Natural killer cell (primary cell): ENCODE results near the gene SSMEM1. TPM values are rescaled to one million over a fixed set of nuclear protein-coding genes. Genes with fewer than 3 reads are reported as not detected.
"Not testable (repeated sequence)": the region's sequence is repeated elsewhere in the genome, so short reads cannot be mapped to it uniquely, and the experiment has no call there.

Source experiments
- ATAC-seq, 3 donors: fragments of 150-1000 bp in 2 of 3; fragments of 200-7000 bp in 1 of 3; cut with Tn5 transposase; 1 replicate in 1 of 3; 2 replicates in 2 of 3; pipeline ENCODE4 v1.10.0; 2021; ENCODE audit warnings: mild to moderate bottlenecking in 2 of 3, moderate library complexity in 2 of 3
- DNase-seq, 2 donors: peaks; one replicate each; pipeline versions ENCODE4 v3.0.0 to v3.0.0-alpha.2; 2013 to 2021; ENCODE audit warnings: mixed read lengths in 1 of 2
- H3K27ac ChIP-seq: one replicate; pipeline ENCODE4 v1.5.1; 2013; ENCODE audit warnings: mild to moderate bottlenecking, low read length
- H3K27me3 ChIP-seq: one replicate; pipeline ENCODE4 v1.6.1; 2013; ENCODE audit warnings: low read length; ENCODE audit not compliant: control insufficient read depth, insufficient read depth
- H3K36me3 ChIP-seq: one replicate; pipeline ENCODE4 v1.6.1; 2013; ENCODE audit warnings: low read length; ENCODE audit not compliant: control insufficient read depth, insufficient read depth
- H3K4me1 ChIP-seq: one replicate; pipeline ENCODE4 v1.6.1; 2013; ENCODE audit warnings: low read length; ENCODE audit not compliant: control insufficient read depth, insufficient read depth
- H3K4me3 ChIP-seq: one replicate; pipeline ENCODE4 v1.5.1; 2013; ENCODE audit warnings: low read length
- H3K9me3 ChIP-seq: one replicate; pipeline ENCODE4 v1.6.1; 2013; ENCODE audit warnings: low read length; ENCODE audit not compliant: control insufficient read depth, insufficient read depth
- H3K27ac Mint-ChIP-seq, 2 donors: one replicate each; pipeline ENCODE4 v1.8.0; 2022; ENCODE audit warnings: mild to moderate bottlenecking in 2 of 2, mixed read lengths in 2 of 2, moderate library complexity in 1 of 2
- H3K27me3 Mint-ChIP-seq, 2 donors: one replicate each; pipeline ENCODE4 v1.8.0; 2022; ENCODE audit warnings: low read depth in 2 of 2, mixed read lengths in 2 of 2
- H3K36me3 Mint-ChIP-seq: one replicate; pipeline ENCODE4 v1.8.0; 2022; ENCODE audit warnings: mixed read lengths
- H3K4me1 Mint-ChIP-seq, 2 donors: one replicate each; pipeline ENCODE4 v1.8.0; 2022; ENCODE audit warnings: mixed read lengths in 2 of 2
- H3K4me3 Mint-ChIP-seq: one replicate; pipeline ENCODE4 v1.8.0; 2022; ENCODE audit warnings: mild to moderate bottlenecking, moderate library complexity, mixed read lengths
- H3K9me3 Mint-ChIP-seq, 2 donors: one replicate each; pipeline ENCODE4 v1.8.0; 2022; ENCODE audit warnings: mixed read lengths in 2 of 2
- CTCF ChIP-seq: fragments of 200-600 bp; IDR thresholded peaks from one replicate; pipeline ENCODE4 v1.8.0; 2022; ENCODE audit warnings: antibody characterized with exemption
- WGBS: methylation state at CpG from one replicate; pipeline ENCODE4 v1.1.7; 2013; ENCODE audit warnings: missing lambda C conversion rate; ENCODE audit not compliant: insufficient coverage; 5-methylcytosine and 5-hydroxymethylcytosine counted together
- intact Hi-C: fragments of 100-400 bp; cut with micrococcal nuclease; formaldehyde crosslinking; loops from one replicate; pipeline ENCODE4 v1.14.2; 2022
- total RNA-seq, 4 donors: library from RNA; stranded (reverse); fragments of 120-200 nt in 1 of 4; gene quantifications; one replicate each; pipeline versions ENCODE4 v1.2.3 to v1.2.4, GENCODE V29; 2013 to 2022

Gene SSMEM1
- total RNA-seq, 3 donors from 2014 or later (not counting 1 experiment from before 2014, with no cell fraction given), result not detected

- H3K27me3 ChIP-seq, result no peaks in the 10 kb centered on the region
- H3K4me1 Mint-ChIP-seq, result no peaks in the 10 kb centered on the region
- no peak for TF ChIP-seq CTCF
- no peaks in the 10 kb centered on the region for H3K9me3 ChIP-seq
- no peaks in the 10 kb centered on the region for H3K36me3 Mint-ChIP-seq
- H3K27me3 Mint-ChIP-seq, result peaks cover 5 to 12% of the 10 kb centered on the region in 2 donors
- no peaks in the 10 kb centered on the region for H3K36me3 ChIP-seq
- H3K27ac ChIP-seq, result no peak overlapping the region
- no peak overlapping the region for H3K4me3 Mint-ChIP-seq
- H3K4me1 ChIP-seq, result no peaks in the 10 kb centered on the region
- ATAC-seq (no peak), DNase-seq (no peak)
- no peaks in the 10 kb centered on the region for H3K9me3 Mint-ChIP-seq
- no CpG with 5 or more reads among the region's 2 CpGs for WGBS
- intact Hi-C loops, result no loop called here
- no peak overlapping the region for H3K27ac Mint-ChIP-seq
- no peak overlapping the region for H3K4me3 ChIP-seq
Observed at GRCh38 chr7:130232209-130232608, 24.5 kb downstream of the SSMEM1 start.

DNA sequence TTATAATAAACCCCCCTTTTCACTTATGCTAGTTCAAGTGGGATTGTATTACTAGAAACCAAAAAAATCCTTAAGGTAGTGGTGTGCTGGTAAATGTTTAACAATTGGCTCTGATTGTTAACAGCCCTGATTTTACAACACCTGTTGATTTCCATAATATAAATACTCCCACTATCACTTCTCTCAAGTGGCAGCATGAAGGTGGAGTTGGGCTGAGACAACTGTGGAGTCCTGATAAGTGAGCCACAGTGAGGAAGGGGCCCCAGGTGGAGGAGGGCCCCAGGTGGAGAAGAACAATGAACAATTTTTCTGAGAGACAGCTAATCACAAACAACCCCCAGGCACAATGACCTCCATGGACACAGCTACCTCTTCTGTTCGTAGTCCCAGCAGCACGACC lies 26.4 kb downstream of the SSMEM1 start:
- no peak overlapping the region for H3K4me3 Mint-ChIP-seq
- no peak for DNase-seq
- intact Hi-C loops, result no loop called here
- Histone ChIP-seq H3K27me3 (peaks cover 2% of the 10 kb centered on the region), H3K36me3 (no peaks in the 10 kb centered on the region), H3K9me3 (no peaks in the 10 kb centered on the region), H3K27ac (no peak overlapping the region), H3K4me3 (no peak overlapping the region), H3K4me1 (no peaks in the 10 kb centered on the region)
- peaks cover 5 to 12% of the 10 kb centered on the region in 2 donors for H3K27me3 Mint-ChIP-seq
- WGBS, result 95% methylated on average over 2 of the region's 2 CpGs
- TF ChIP-seq CTCF, result no peak
- no peaks in the 10 kb centered on the region for H3K9me3 Mint-ChIP-seq
- H3K27ac Mint-ChIP-seq, result no peak overlapping the region
- ATAC-seq, result no peak
- no peaks in the 10 kb centered on the region for H3K4me1 Mint-ChIP-seq
- no peaks in the 10 kb centered on the region for H3K36me3 Mint-ChIP-seq

- H3K4me1 ChIP-seq, H3K4me3 ChIP-seq, H3K36me3 Mint-ChIP-seq, H3K27ac Mint-ChIP-seq, H3K4me1 Mint-ChIP-seq, H3K27ac ChIP-seq, H3K4me3 Mint-ChIP-seq, H3K9me3 Mint-ChIP-seq, ATAC-seq, DNase-seq, H3K27me3 ChIP-seq, H3K36me3 ChIP-seq, H3K9me3 ChIP-seq, intact Hi-C loops: not testable (repeated sequence)
- WGBS, result 82% methylated on average over 4 of the region's 4 CpGs
- H3K27me3 Mint-ChIP-seq, result peaks cover 0 to 12% of the 10 kb centered on the region in 2 donors
Observed at GRCh38 chr7:130236361-130236760, 28.7 kb downstream of the SSMEM1 start.

DNA sequence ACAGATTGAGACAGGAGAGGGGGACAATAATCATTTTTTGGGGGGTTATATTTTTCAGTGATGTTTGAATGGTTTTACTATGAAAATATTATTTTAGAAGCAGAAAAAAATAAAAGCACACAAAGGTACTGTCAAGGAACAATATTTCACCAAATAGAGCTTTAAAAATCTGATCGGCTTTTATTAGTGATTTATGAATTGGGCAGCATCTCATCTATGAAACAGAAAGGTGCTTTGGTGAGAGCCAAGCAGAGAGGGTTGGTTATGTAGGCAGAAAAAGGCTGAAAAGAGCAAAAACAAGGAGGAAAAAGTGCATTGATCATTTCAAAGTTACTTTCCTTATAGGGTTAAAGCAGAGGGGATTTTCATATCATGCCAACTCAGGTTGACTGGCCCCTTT lies 32.6 kb downstream of the SSMEM1 start:
- Mint-ChIP-seq H3K27ac (no peak overlapping the region), H3K9me3 (no peaks in the 10 kb centered on the region), H3K27me3 (peaks cover 18 to 20% of the 10 kb centered on the region in 2 donors), H3K36me3 (no peaks in the 10 kb centered on the region), H3K4me1 (peaks cover 0 to 5% of the 10 kb centered on the region in 2 donors), H3K4me3 (no peak overlapping the region)
- H3K4me3 ChIP-seq, result no peak overlapping the region
- DNase-seq (no peak), ATAC-seq (no peak)
- intact Hi-C loops, result loop anchor here (5.0 kb wide), 1 partner anchor 322 kb away; no protein-coding TSS in a partner anchor
- 100% methylated on average over 1 of the region's 1 CpG for WGBS
- no peaks in the 10 kb centered on the region for H3K36me3 ChIP-seq
- peaks cover 2% of the 10 kb centered on the region for H3K27me3 ChIP-seq
- TF ChIP-seq CTCF, result no peak
- H3K4me1 ChIP-seq, result no peaks in the 10 kb centered on the region
- no peaks in the 10 kb centered on the region for H3K9me3 ChIP-seq
- no peak overlapping the region for H3K27ac ChIP-seq
